Measurements from ENCODE around the gene RND3. TPM values are rescaled to one million over a fixed set of nuclear protein-coding genes. Genes with fewer than 3 reads are reported as not detected.
A peak's percentile ranks its signal among the peaks of the same experiment; 100 is the strongest.

Gene RND3
- 22.1 TPM for total RNA-seq
- long read RNA-seq, transcript RND3-202 (5 exons, 2,777 nt): major isoform, 5 of 8 reads
- long read RNA-seq, partial matches to known transcripts: 0 of 8 reads
- long read RNA-seq, other reads (novel, unspliced or antisense): 0 of 8 reads

GRCh38 chr2:150487537-150488429 lies at the start of gene RND3:
Gene RND3 (minus strand): TSS chr2:150487667. CDS start chr2:150487417, 250 bp downstream.
- intact Hi-C loops (cut with DNase I): loop anchor here (2.0 to 5.0 kb wide), 4 partner anchors 63 to 690 kb away; no protein-coding TSS in a partner anchor
- peak; percentile 82 for ATAC-seq

GRCh38 chr2:150535176-150535575 lies 47.7 kb upstream of the RND3 start:
- intact Hi-C loops (cut with DNase I): no loop called here
- ATAC-seq (no peak), DNase-seq (ENCODE audit: missing footprints) (no peak)

More at GRCh38 chr2:150487537-150488429, at the start of gene RND3:
- DNase-seq (ENCODE audit: missing footprints): peak; percentile 95

- intact Hi-C loops (cut with DNase I): no loop called here
- ATAC-seq: no peak
- no peak for DNase-seq (ENCODE audit: missing footprints)
Observed at GRCh38 chr2:150532879-150533278, 45.4 kb upstream of the RND3 start.

- intact Hi-C loops (cut with DNase I): no loop called here
- DNase-seq (ENCODE audit: missing footprints) (no peak), ATAC-seq (no peak)
Observed at GRCh38 chr2:150532020-150532419, 44.6 kb upstream of the RND3 start.

GRCh38 chr2:150531591-150531990 lies 44.1 kb upstream of the RND3 start:
- intact Hi-C loops (cut with DNase I): no loop called here
- DNase-seq (ENCODE audit: missing footprints) (no peak), ATAC-seq (no peak)

GRCh38 chr2:150530168-150530567 lies 42.7 kb upstream of the RND3 start:
- DNase-seq (ENCODE audit: missing footprints) (no peak), ATAC-seq (no peak)
- intact Hi-C loops (cut with DNase I): no loop called here

GRCh38 chr2:150528861-150529801 lies 41.7 kb upstream of the RND3 start:
- intact Hi-C loops (cut with DNase I): no loop called here
- DNase-seq (ENCODE audit: missing footprints) (no peak), ATAC-seq (no peak)

GRCh38 chr2:150526827-150527226 lies 39.4 kb upstream of the RND3 start:
- DNase-seq (ENCODE audit: missing footprints): no peak
- intact Hi-C loops (cut with DNase I): no loop called here
- ATAC-seq: no peak

GRCh38 chr2:150526006-150526405 lies 38.5 kb upstream of the RND3 start:
- ATAC-seq: no peak
- intact Hi-C loops (cut with DNase I): no loop called here
- DNase-seq (ENCODE audit: missing footprints): no peak

- no peak for ATAC-seq
- DNase-seq (ENCODE audit: missing footprints): no peak
- intact Hi-C loops (cut with DNase I): no loop called here
Observed at GRCh38 chr2:150522269-150522668, 34.8 kb upstream of the RND3 start.

- DNase-seq (ENCODE audit: missing footprints): no peak
- ATAC-seq: peak; percentile 72
- intact Hi-C loops (cut with DNase I): no loop called here
Observed at GRCh38 chr2:150520887-150521664, 33.6 kb upstream of the RND3 start.

- no peak for ATAC-seq
- DNase-seq (ENCODE audit: missing footprints): no peak
- intact Hi-C loops (cut with DNase I): no loop called here
Observed at GRCh38 chr2:150520033-150520432, 32.6 kb upstream of the RND3 start.

- intact Hi-C loops (cut with DNase I): no loop called here
- no peak for DNase-seq (ENCODE audit: missing footprints)
- ATAC-seq: no peak
Observed at GRCh38 chr2:150517951-150518680, 30.6 kb upstream of the RND3 start.

GRCh38 chr2:150513647-150514046 lies 26.2 kb upstream of the RND3 start:
- no peak for DNase-seq (ENCODE audit: missing footprints)
- no peak for ATAC-seq
- intact Hi-C loops (cut with DNase I): no loop called here

- intact Hi-C loops (cut with DNase I): no loop called here
- ATAC-seq (peak; percentile 79), DNase-seq (ENCODE audit: missing footprints) (no peak)
Observed at GRCh38 chr2:150508497-150509137, 21.1 kb upstream of the RND3 start.

GRCh38 chr2:150507071-150507470 lies 19.6 kb upstream of the RND3 start:
- intact Hi-C loops (cut with DNase I): no loop called here
- no peak for DNase-seq (ENCODE audit: missing footprints)
- ATAC-seq: no peak

GRCh38 chr2:150505178-150505577 lies 17.7 kb upstream of the RND3 start:
- intact Hi-C loops (cut with DNase I): no loop called here
- no peak for DNase-seq (ENCODE audit: missing footprints)
- ATAC-seq: no peak
